Measurements from ENCODE around the gene TMEM39A. TPM values are rescaled to one million over a fixed set of nuclear protein-coding genes. Genes with fewer than 3 reads are reported as not detected.

TMEM39A gene
- total RNA-seq, 4 donors from 2014 or later = 7.1 to 38.4 (median 32.1) TPM

- H3K27ac ChIP-seq = no peak overlapping the region
- TF ChIP-seq POLR2A (IDR thresholded peaks at IDR 0.05) (no peak), EP300 (IDR thresholded peaks at IDR 0.05; ENCODE audit: low read depth) (no peak), CTCF (IDR thresholded peaks at IDR 0.05) (no peak), POLR2AphosphoS5 (IDR thresholded peaks at IDR 0.05) (no peak)
- intact Hi-C loops (cut with DNase I; ENCODE audit: low total_unique reads) = no loop called here
- WGBS, 2 donors (ENCODE audit: low coverage in 1 of 2) = 67 to 91% methylated on average over 2 of the region's 2 CpGs
- no peaks in the 10 kb centered on the region for H3K9me3 ChIP-seq
- DNase-seq = no peak
- peaks cover 0 to 38% (median 10%) of the 10 kb centered on the region in 4 donors for H3K36me3 ChIP-seq
- H3K4me1 ChIP-seq = no peaks in the 10 kb centered on the region
- H3K27me3 ChIP-seq = no peaks in the 10 kb centered on the region
- H3K4me3 ChIP-seq = no peak overlapping the region
- in situ Hi-C loops (cut with MboI; ENCODE audit: low pct_ligation_motif_present in 1 of 4, low pct_unique_long_range_greater_than_20kb in 1 of 4, low sequenced_read_pairs in 3 of 4) = loop anchor here in 2 of 4 donors (25.0 kb wide), 2 partner anchors 197 to 872 kb away; partner anchors contain the start of gene COX17 (in 1 of the 2)
Measured at GRCh38 chr3:119490153-119490552, 26.7 kb upstream of the TMEM39A start.

GRCh38 chr3:119485563-119485962 lies 22.1 kb upstream of the TMEM39A start:
- intact Hi-C loops (cut with DNase I; ENCODE audit: low total_unique reads) = no loop called here
- in situ Hi-C loops (cut with MboI; ENCODE audit: low pct_ligation_motif_present in 1 of 4, low pct_unique_long_range_greater_than_20kb in 1 of 4, low sequenced_read_pairs in 3 of 4) = loop anchor here in 2 of 4 donors (25.0 kb wide), 2 partner anchors 202 to 877 kb away; partner anchors contain the start of gene COX17 (in 1 of the 2)
- peaks cover 0 to 61% (median 12%) of the 10 kb centered on the region in 4 donors for H3K36me3 ChIP-seq
- H3K27ac ChIP-seq = no peak overlapping the region
- H3K4me3 ChIP-seq = no peak overlapping the region
- no peaks in the 10 kb centered on the region for H3K27me3 ChIP-seq
- TF ChIP-seq CTCF (IDR thresholded peaks at IDR 0.05) = no peak
- TF ChIP-seq POLR2A (IDR thresholded peaks at IDR 0.05) = no peak
- TF ChIP-seq POLR2AphosphoS5 (IDR thresholded peaks at IDR 0.05) = no peak
- TF ChIP-seq EP300 (IDR thresholded peaks at IDR 0.05; ENCODE audit: low read depth) = no peak
- WGBS, 2 donors (ENCODE audit: low coverage in 1 of 2) = 95% methylated on average over 2 of the region's 2 CpGs; no CpG with 5 or more reads in 1 of the 2 donors
- DNase-seq = no peak
- H3K9me3 ChIP-seq = no peaks in the 10 kb centered on the region
- H3K4me1 ChIP-seq = no peaks in the 10 kb centered on the region

- H3K36me3 ChIP-seq = peaks cover 0 to 70% (median 8%) of the 10 kb centered on the region in 4 donors
- H3K4me3 ChIP-seq = no peak overlapping the region
- H3K4me1 ChIP-seq = no peaks in the 10 kb centered on the region
- H3K9me3 ChIP-seq = no peaks in the 10 kb centered on the region
- no peak for TF ChIP-seq POLR2A (IDR thresholded peaks at IDR 0.05)
- no peak for TF ChIP-seq EP300 (IDR thresholded peaks at IDR 0.05; ENCODE audit: low read depth)
- TF ChIP-seq POLR2AphosphoS5 (IDR thresholded peaks at IDR 0.05) = no peak
- no peak for TF ChIP-seq CTCF (IDR thresholded peaks at IDR 0.05)
- no peak for DNase-seq
- H3K27me3 ChIP-seq = no peaks in the 10 kb centered on the region
- WGBS, 2 donors (ENCODE audit: low coverage in 1 of 2) = 76 to 80% methylated on average over 1 of the region's 1 CpG
- intact Hi-C loops (cut with DNase I; ENCODE audit: low total_unique reads) = no loop called here
- in situ Hi-C loops (cut with MboI; ENCODE audit: low pct_ligation_motif_present in 1 of 4, low pct_unique_long_range_greater_than_20kb in 1 of 4, low sequenced_read_pairs in 3 of 4) = loop anchor here in 2 of 4 donors (25.0 kb wide), 2 partner anchors 204 to 879 kb away; partner anchors contain the start of gene COX17 (in 1 of the 2)
- no peak overlapping the region for H3K27ac ChIP-seq
Measured at GRCh38 chr3:119483101-119483500, 19.7 kb upstream of the TMEM39A start.

- in situ Hi-C loops (cut with MboI; ENCODE audit: low pct_ligation_motif_present in 1 of 4, low pct_unique_long_range_greater_than_20kb in 1 of 4, low sequenced_read_pairs in 3 of 4) (loop anchor here in 2 of 4 donors (25.0 kb wide), 2 partner anchors 206 to 881 kb away; partner anchors contain the start of gene COX17 (in 1 of the 2)), intact Hi-C loops (cut with DNase I; ENCODE audit: low total_unique reads) (no loop called here)
- Histone ChIP-seq H3K27ac (no peak overlapping the region), H3K9me3 (no peaks in the 10 kb centered on the region), H3K36me3 (peaks cover 0 to 56% (median 3%) of the 10 kb centered on the region in 4 donors), H3K4me3 (no peak overlapping the region), H3K27me3 (no peaks in the 10 kb centered on the region), H3K4me1 (no peaks in the 10 kb centered on the region)
- TF ChIP-seq POLR2A (IDR thresholded peaks at IDR 0.05) (no peak), POLR2AphosphoS5 (IDR thresholded peaks at IDR 0.05) (no peak), CTCF (IDR thresholded peaks at IDR 0.05) (no peak), EP300 (IDR thresholded peaks at IDR 0.05; ENCODE audit: low read depth) (no peak)
- WGBS, 2 donors (ENCODE audit: low coverage in 1 of 2) = 91 to 94% methylated on average over 2 of the region's 2 CpGs
- DNase-seq = no peak
Measured at GRCh38 chr3:119481079-119481478, 17.7 kb upstream of the TMEM39A start.

All from transverse colon (tissue), 4 donors.